Trophoblast cell (in vitro differentiated cells and primary cell): ENCODE results near the gene ZNHIT1.
"Not testable (repeated sequence)": the region's sequence is repeated elsewhere in the genome, so short reads cannot be mapped to it uniquely, and the experiment has no call there.

ENCODE experiments used
- DNase-seq, 2 donors: peaks; one replicate each; pipeline ENCODE4 v3.0.0-alpha.2; 2016
- H2AFZ ChIP-seq: 2 replicates; pipeline ENCODE4 v1.6.1; 2013; ENCODE audit warnings: low read length, moderate library complexity, mild to moderate bottlenecking; ENCODE audit not compliant: insufficient read depth, poor library complexity
- H2AK5ac ChIP-seq: 2 replicates; pipeline ENCODE4 v1.6.1; 2013; ENCODE audit warnings: mild to moderate bottlenecking, low read length
- H2BK120ac ChIP-seq: 2 replicates; pipeline ENCODE4 v1.6.1; 2013; ENCODE audit warnings: low read length, mild to moderate bottlenecking, moderate library complexity; ENCODE audit not compliant: insufficient read depth, poor library complexity
- H2BK12ac ChIP-seq: 2 replicates; pipeline ENCODE4 v1.6.1; 2013; ENCODE audit warnings: mild to moderate bottlenecking, low read length, moderate library complexity
- H2BK5ac ChIP-seq: 2 replicates; pipeline ENCODE4 v1.6.1; 2013; ENCODE audit warnings: low read length, low read depth, moderate library complexity, mild to moderate bottlenecking; ENCODE audit not compliant: poor library complexity
- H3K14ac ChIP-seq: 2 replicates; pipeline ENCODE4 v1.6.1; 2013; ENCODE audit warnings: mild to moderate bottlenecking, low read length
- H3K18ac ChIP-seq: 2 replicates; pipeline ENCODE4 v1.6.1; 2013; ENCODE audit warnings: mild to moderate bottlenecking, low read length
- H3K23ac ChIP-seq: 2 replicates; pipeline ENCODE4 v1.6.1; 2013; ENCODE audit warnings: low read length
- H3K27ac ChIP-seq: 2 replicates; pipeline ENCODE4 v1.5.1; 2013; ENCODE audit warnings: low read depth, mild to moderate bottlenecking, inconsistent platforms, low read length, moderate library complexity
- H3K27me3 ChIP-seq: 2 replicates; pipeline ENCODE4 v1.6.1; 2013; ENCODE audit warnings: inconsistent platforms, mild to moderate bottlenecking, low read length, moderate library complexity; ENCODE audit not compliant: insufficient read depth
- H3K36me3 ChIP-seq, 2 experiments: 1 replicate in 1 of 2; 2 replicates in 1 of 2; pipeline ENCODE4 v1.6.1; 2013; ENCODE audit warnings: low read length in 2 of 2, mild to moderate bottlenecking in 2 of 2, moderate library complexity in 1 of 2; ENCODE audit not compliant: insufficient read depth in 2 of 2, control insufficient read depth in 1 of 2
- H3K4ac ChIP-seq: 2 replicates; pipeline ENCODE4 v1.6.1; 2013; ENCODE audit warnings: low read depth, mild to moderate bottlenecking, low read length, moderate library complexity
- H3K4me1 ChIP-seq, 2 experiments: 1 replicate in 1 of 2; 2 replicates in 1 of 2; pipeline ENCODE4 v1.6.1; 2013; ENCODE audit warnings: low read length in 2 of 2, mild to moderate bottlenecking in 2 of 2, moderate library complexity in 1 of 2; ENCODE audit not compliant: insufficient read depth in 2 of 2, control insufficient read depth in 1 of 2
- H3K4me2 ChIP-seq: 2 replicates; pipeline ENCODE4 v1.6.1; 2013; ENCODE audit warnings: inconsistent platforms, mild to moderate bottlenecking, low read length, moderate library complexity
- H3K4me3 ChIP-seq: 2 replicates; pipeline ENCODE4 v1.5.1; 2013; ENCODE audit warnings: mild to moderate bottlenecking, low read depth, low read length, inconsistent platforms
- H3K79me1 ChIP-seq: one replicate; pipeline ENCODE4 v1.6.1; 2013; ENCODE audit warnings: low read length
- H3K79me2 ChIP-seq: 2 replicates; pipeline ENCODE4 v1.6.1; 2013; ENCODE audit warnings: low read length, mild to moderate bottlenecking; ENCODE audit not compliant: control insufficient read depth, insufficient read depth, poor library complexity
- H3K9ac ChIP-seq: 2 replicates; pipeline ENCODE4 v1.6.1; 2013; ENCODE audit warnings: mild to moderate bottlenecking, low read length
- H3K9me3 ChIP-seq: 2 replicates; pipeline ENCODE4 v1.6.1; 2013; ENCODE audit warnings: low read depth, mild to moderate bottlenecking, control low read depth, inconsistent platforms, low read length; ENCODE audit not compliant: insufficient read depth
- H4K12ac ChIP-seq: 2 replicates; pipeline ENCODE4 v1.6.1; 2013; ENCODE audit warnings: low read depth, mild to moderate bottlenecking, low read length, moderate library complexity
- H4K8ac ChIP-seq: 2 replicates; pipeline ENCODE4 v1.6.1; 2013; ENCODE audit warnings: low read depth, mild to moderate bottlenecking, low read length, moderate library complexity
- H4K91ac ChIP-seq: one replicate; pipeline ENCODE4 v1.6.1; 2013; ENCODE audit warnings: low read depth, mild to moderate bottlenecking, low read length, moderate library complexity
- WGBS: extraction: QIAGEN DNeasy Blood & Tissue Kit; methylation state at CpG from one replicate; pipeline ENCODE4 v1.1.7; 2013; ENCODE audit warnings: missing lambda C conversion rate; ENCODE audit not compliant: insufficient read length, insufficient coverage; ENCODE audit errors: extremely low coverage; 5-methylcytosine and 5-hydroxymethylcytosine counted together

ZNHIT1 gene

GRCh38 chr7:101200862-101201599 is 16.9 kb upstream of the ZNHIT1 start, which contains the start of gene MOGAT3:
MOGAT3 (minus strand) TSS chr7:101201036; CDS start chr7:101200854, 182 bp downstream.
- DNase-seq: no peak
- Histone ChIP-seq H3K36me3 (peaks cover 2% of the 10 kb centered on the region in 2 experiments), H2BK12ac (no peak within 1 kb of the TSS), H4K8ac (no peak within 1 kb of the TSS), H3K27me3 (peaks cover 6% of the 10 kb centered on the region), H2BK120ac (no peak within 1 kb of the TSS), H4K12ac (no peak within 1 kb of the TSS), H3K79me1 (no peaks in the 10 kb centered on the region), H3K79me2 (no peaks in the 10 kb centered on the region), H3K23ac (no peak within 1 kb of the TSS), H3K27ac (no peak within 1 kb of the TSS), H3K4me2 (peak within 1 kb of the TSS; percentile 51), H3K4me1 (peaks cover 4 to 12% of the 10 kb centered on the region in 2 experiments), H4K91ac (no peak within 1 kb of the TSS), H2AK5ac (no peak within 1 kb of the TSS), H3K4ac (no peak within 1 kb of the TSS), H2BK5ac (no peak within 1 kb of the TSS), H3K9me3 (peaks cover 5% of the 10 kb centered on the region), H3K9ac (no peak within 1 kb of the TSS), H3K14ac (no peak within 1 kb of the TSS), H3K4me3 (no peak within 1 kb of the TSS), H3K18ac (no peak within 1 kb of the TSS), H2AFZ (no peak within 1 kb of the TSS)
- WGBS: no CpG with 5 or more reads among the region's 21 CpGs

GRCh38 chr7:101201695-101202602 is 16.0 kb upstream of the ZNHIT1 start:
- WGBS: no CpG with 5 or more reads among the region's 75 CpGs
- Histone ChIP-seq H3K79me2 (no peaks in the 10 kb centered on the region), H2BK120ac (no peak overlapping the region), H3K9ac (no peak overlapping the region), H2AK5ac (no peak overlapping the region), H3K4me3 (no peak overlapping the region), H2AFZ (no peak overlapping the region), H3K4me2 (peak overlapping the region; percentile 51), H3K18ac (no peak overlapping the region), H3K4ac (no peak overlapping the region), H2BK5ac (no peak overlapping the region), H4K91ac (no peak overlapping the region), H3K27me3 (peaks cover 6% of the 10 kb centered on the region), H3K9me3 (peaks cover 5% of the 10 kb centered on the region), H2BK12ac (no peak overlapping the region), H3K23ac (no peak overlapping the region), H3K36me3 (peaks cover 8 to 9% of the 10 kb centered on the region in 2 experiments), H4K8ac (no peak overlapping the region), H3K14ac (no peak overlapping the region), H3K27ac (no peak overlapping the region), H3K79me1 (no peaks in the 10 kb centered on the region), H3K4me1 (peaks cover 4 to 12% of the 10 kb centered on the region in 2 experiments), H4K12ac (no peak overlapping the region)
- no peak for DNase-seq

- Histone ChIP-seq H3K27ac (no peak overlapping the region), H2BK5ac (no peak overlapping the region), H2AFZ (no peak overlapping the region), H3K4me3 (no peak overlapping the region), H4K12ac (no peak overlapping the region), H3K27me3 (peaks cover 6% of the 10 kb centered on the region), H3K14ac (no peak overlapping the region), H3K79me1 (no peaks in the 10 kb centered on the region), H3K9me3 (peaks cover 5% of the 10 kb centered on the region), H3K36me3 (peaks cover 13 to 15% of the 10 kb centered on the region in 2 experiments), H2BK12ac (no peak overlapping the region), H3K23ac (no peak overlapping the region), H3K4me2 (no peak overlapping the region), H3K4me1 (peaks cover 4 to 12% of the 10 kb centered on the region in 2 experiments), H3K18ac (no peak overlapping the region), H3K79me2 (no peaks in the 10 kb centered on the region), H3K9ac (no peak overlapping the region), H3K4ac (no peak overlapping the region), H2AK5ac (no peak overlapping the region), H4K8ac (no peak overlapping the region), H4K91ac (no peak overlapping the region), H2BK120ac (no peak overlapping the region)
- no CpG with 5 or more reads among the region's 5 CpGs for WGBS
- DNase-seq: no peak
Measured at GRCh38 chr7:101202603-101202918, 15.4 kb upstream of the ZNHIT1 start.

- not testable (repeated sequence) for H3K23ac ChIP-seq, H3K4ac ChIP-seq, H3K79me2 ChIP-seq, H3K9me3 ChIP-seq, H2BK5ac ChIP-seq, H4K91ac ChIP-seq, H3K4me3 ChIP-seq, H3K9ac ChIP-seq, H3K79me1 ChIP-seq, H3K18ac ChIP-seq, H3K14ac ChIP-seq, H3K4me2 ChIP-seq, H3K27me3 ChIP-seq, H2AFZ ChIP-seq, H4K8ac ChIP-seq, H2BK12ac ChIP-seq, H3K27ac ChIP-seq, H2BK120ac ChIP-seq, H4K12ac ChIP-seq, H2AK5ac ChIP-seq
- no CpG with 5 or more reads among the region's 22 CpGs for WGBS
- peak in 1 of 2 donors; percentile 35 for DNase-seq
- peaks cover 4 to 12% of the 10 kb centered on the region in 2 experiments for H3K4me1 ChIP-seq
- peaks cover 22 to 25% of the 10 kb centered on the region in 2 experiments for H3K36me3 ChIP-seq
Measured at GRCh38 chr7:101203740-101204738, 13.9 kb upstream of the ZNHIT1 start.
